Stimulated activated CD4-positive, alpha-beta T cell treated with anti-CD3 and anti-CD28 coated beads, Interleukin-15, amount 100 ng/mL, for 24 hours (primary cell): ENCODE data around the gene ALOX5AP.
A peak's percentile ranks its signal among the peaks of the same experiment; 100 is the strongest.

ENCODE experiments used
- DNase-seq: peaks from one replicate; pipeline ENCODE4 v3.0.0-alpha.2; 2020

The ALOX5AP gene

GRCh38 chr13:30800107-30800506 lies 64.8 kb downstream of the ALOX5AP start:
- no peak for DNase-seq

- no peak for DNase-seq
Observed at GRCh38 chr13:30802501-30802900, 67.2 kb downstream of the ALOX5AP start.

DNA sequence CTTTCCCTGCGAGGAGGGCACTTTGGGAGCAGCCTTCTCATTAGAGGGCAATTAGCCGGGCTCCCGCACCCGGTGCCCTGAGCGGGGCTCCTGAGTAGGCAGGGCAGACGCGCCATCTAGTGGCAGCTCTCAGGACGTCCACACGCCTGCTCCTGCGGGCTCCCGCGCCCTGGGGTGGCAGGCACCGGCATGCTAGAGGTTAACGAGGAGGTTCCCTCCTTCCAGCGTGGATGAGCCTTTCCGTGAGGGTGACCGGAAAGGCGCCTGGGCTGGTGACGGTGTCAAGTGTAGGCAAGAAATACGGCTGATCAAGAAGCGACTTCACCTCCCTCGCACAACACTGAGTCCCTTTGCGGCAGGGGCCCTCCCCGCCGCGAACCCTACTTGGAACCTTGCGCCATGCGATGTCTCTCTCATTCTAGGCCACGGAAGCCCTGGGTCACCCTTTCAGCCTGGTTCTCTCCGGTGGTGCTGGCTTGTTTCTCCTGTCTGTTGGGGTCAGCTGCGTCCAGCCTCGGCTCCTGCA lies 67.7 kb downstream of the ALOX5AP start:
- DNase-seq, result peak; percentile 90

- no peak for DNase-seq
Observed at GRCh38 chr13:30803749-30804148, 68.4 kb downstream of the ALOX5AP start.

- DNase-seq, result no peak
Observed at GRCh38 chr13:30804474-30804873, 69.1 kb downstream of the ALOX5AP start.

GRCh38 chr13:30805132-30805537 lies 69.8 kb downstream of the ALOX5AP start:
- DNase-seq, result no peak

DNA sequence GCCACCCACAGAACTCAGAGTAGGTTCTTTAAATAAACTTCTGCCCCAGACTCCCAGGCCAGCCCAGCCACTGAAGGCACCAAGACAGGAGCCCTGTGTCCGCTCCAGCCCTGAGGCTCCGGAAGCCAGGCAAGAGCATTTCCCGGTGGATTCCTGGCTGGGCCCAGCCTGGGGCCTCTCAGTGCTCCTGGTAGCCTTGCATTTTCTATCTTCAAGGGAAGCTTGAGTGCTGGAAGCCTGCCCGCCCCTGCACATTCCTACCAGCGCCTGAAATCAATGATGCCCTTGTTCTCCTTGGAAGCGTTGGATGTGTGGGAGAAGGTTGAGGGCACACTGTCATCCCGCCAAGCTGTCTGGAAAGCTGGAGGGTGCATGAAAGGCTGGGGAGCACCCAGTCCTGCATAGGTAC lies 70.3 kb downstream of the ALOX5AP start:
- DNase-seq, result no peak

- DNase-seq, result no peak
Observed at GRCh38 chr13:30806784-30807183, 71.4 kb downstream of the ALOX5AP start.

DNA sequence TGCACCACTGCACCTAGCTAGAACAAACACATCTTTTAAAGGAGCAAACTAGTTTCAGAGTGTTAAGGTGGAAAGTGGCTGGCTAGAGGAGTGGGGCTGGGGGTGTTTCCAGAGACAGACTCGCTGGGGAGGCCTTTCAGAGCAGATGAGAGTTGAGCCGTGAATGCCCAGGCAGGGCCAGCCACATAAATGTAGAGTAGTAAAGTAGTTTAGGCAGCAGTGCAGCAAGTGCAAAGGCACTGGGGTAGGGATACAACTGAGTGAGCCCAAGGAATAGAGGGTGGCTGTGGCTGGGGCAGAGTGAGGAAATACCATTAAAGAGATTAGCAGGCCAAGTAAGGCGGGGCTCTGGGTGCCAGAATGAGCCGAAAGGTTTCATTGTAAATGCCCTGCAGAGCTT lies 72.0 kb downstream of the ALOX5AP start:
- no peak for DNase-seq

DNA sequence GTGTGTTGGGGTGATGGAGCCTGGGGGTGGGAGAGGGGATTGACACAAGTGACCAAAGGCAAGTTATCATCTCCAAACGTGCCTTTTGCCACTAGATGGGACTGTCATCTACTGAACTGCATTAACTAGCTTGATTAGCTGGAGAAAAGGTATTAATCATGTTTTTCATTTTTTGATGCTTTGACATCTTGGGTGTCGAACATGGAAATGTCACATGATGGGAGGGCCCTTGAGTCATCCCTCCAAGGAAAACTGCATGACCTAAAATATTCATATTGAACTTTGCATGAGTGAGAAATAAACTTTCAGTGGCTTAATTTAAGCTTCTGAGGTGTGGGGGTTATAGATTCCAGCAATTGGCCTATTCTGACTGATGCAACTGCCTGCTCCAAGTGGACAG lies 73.3 kb downstream of the ALOX5AP start:
- DNase-seq, result peak; percentile 31

- no peak for DNase-seq
Observed at GRCh38 chr13:30809787-30810186, 74.4 kb downstream of the ALOX5AP start.

GRCh38 chr13:30810261-30810701 lies 74.9 kb downstream of the ALOX5AP start:
- no peak for DNase-seq

GRCh38 chr13:30810801-30811200 lies 75.5 kb downstream of the ALOX5AP start:
- no peak for DNase-seq
